ENCODE results near the gene ROPN1L.
"Not testable (repeated sequence)": the region's sequence is repeated elsewhere in the genome, so short reads cannot be mapped to it uniquely, and the experiment has no call there.

The ROPN1L gene

GRCh38 chr5:10441083-10441991 lies at the start of gene ROPN1L:
ROPN1L (plus strand) TSS chr5:10441879; CDS start chr5:10442168, 289 bp downstream.
- Mint-ChIP-seq H3K4me3 (peak within 1 kb of the TSS; percentile 88), H3K4me1 (peaks cover 27% of the 10 kb centered on the region), H3K27me3 (no peaks in the 10 kb centered on the region), H3K36me3 (ENCODE audit: insufficient read depth) (peaks cover 6% of the 10 kb centered on the region), H3K9me3 (peaks cover 5% of the 10 kb centered on the region), H3K27ac (ENCODE audit: low read depth) (no peak within 1 kb of the TSS)
- peak; percentile 50 to 59 for DNase-seq (ENCODE audit: low spot score in 2 of 2)
- peak; percentile 89 for ATAC-seq (replicated peaks; ENCODE audit: extremely low read depth, poor library complexity, severe bottlenecking)

DNA sequence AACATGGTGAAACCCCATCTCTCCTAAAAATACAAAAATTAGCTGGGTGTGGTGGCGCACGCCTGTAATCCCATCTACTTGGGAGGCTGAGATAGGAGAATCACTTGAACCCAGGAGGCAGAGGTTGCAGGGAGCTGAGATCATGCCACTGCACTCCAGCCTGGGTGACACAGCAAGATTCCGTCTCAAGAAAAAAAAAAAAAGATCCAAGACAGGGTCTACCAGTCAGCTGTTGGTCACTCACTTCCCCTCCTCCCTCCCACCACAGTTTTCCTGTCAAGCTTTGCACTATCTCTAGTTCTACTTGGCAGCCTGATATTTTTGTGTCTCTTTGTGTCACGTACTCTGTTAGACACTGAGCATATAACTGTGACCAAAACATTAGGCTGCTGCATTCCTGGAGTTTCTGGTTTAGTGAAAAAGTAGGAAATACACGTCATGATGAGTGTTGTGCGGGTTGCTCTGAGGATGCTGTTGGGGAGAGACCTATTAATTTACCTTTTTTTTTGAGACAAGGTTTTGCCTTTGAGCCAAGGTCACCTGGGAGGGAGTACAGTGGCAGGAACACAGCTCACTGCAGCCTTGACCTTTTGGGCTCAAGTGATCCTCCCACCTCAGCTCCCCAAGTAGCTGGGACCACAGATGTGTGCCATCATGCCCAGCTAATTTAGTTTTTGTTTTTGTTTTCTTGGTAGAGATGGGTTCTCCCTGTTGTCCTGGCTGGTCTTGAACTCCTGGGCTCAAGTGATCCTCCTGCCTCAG lies 48.9 kb upstream of the ROPN1L start:
- H3K4me3 Mint-ChIP-seq; DNase-seq (ENCODE audit: low spot score in 2 of 2); ATAC-seq (replicated peaks; ENCODE audit: extremely low read depth, poor library complexity, severe bottlenecking); H3K9me3 Mint-ChIP-seq; H3K27me3 Mint-ChIP-seq: not testable (repeated sequence)
- Mint-ChIP-seq H3K36me3 (ENCODE audit: insufficient read depth) (peaks cover 71% of the 10 kb centered on the region), H3K27ac (ENCODE audit: low read depth) (peak overlapping the region; percentile 41), H3K4me1 (peaks cover 10% of the 10 kb centered on the region)

GRCh38 chr5:10393491-10393890 lies 48.2 kb upstream of the ROPN1L start:
- ATAC-seq (replicated peaks; ENCODE audit: extremely low read depth, poor library complexity, severe bottlenecking) (no peak), DNase-seq (ENCODE audit: low spot score in 2 of 2) (no peak)
- Mint-ChIP-seq H3K4me3 (no peak overlapping the region), H3K9me3 (no peaks in the 10 kb centered on the region), H3K27me3 (no peaks in the 10 kb centered on the region), H3K4me1 (peaks cover 9% of the 10 kb centered on the region), H3K27ac (ENCODE audit: low read depth) (no peak overlapping the region), H3K36me3 (ENCODE audit: insufficient read depth) (peaks cover 70% of the 10 kb centered on the region)

DNA sequence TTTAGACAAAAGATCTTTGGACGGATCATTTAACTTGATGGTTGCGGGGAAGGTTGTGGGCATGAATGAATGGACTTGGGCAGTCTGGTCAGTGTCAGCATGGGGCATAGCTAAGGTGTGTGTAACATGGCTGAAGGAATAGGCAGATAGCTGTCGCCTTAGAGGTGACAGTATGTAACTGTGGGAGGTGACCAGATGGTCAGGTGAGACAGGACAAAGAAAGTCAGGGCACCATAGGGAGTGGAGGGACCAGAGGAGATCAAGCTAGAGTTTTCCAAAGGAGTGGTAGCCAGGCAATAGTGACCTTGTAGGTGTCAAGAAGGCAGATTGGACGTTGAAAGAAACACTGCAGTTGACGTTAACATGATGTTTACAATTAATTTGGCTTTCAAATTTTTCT lies 45.1 kb upstream of the ROPN1L start:
- no peak overlapping the region for H3K4me3 Mint-ChIP-seq
- peaks cover 10% of the 10 kb centered on the region for H3K4me1 Mint-ChIP-seq
- peak overlapping the region; percentile 2 for H3K27ac Mint-ChIP-seq (ENCODE audit: low read depth)
- H3K27me3 Mint-ChIP-seq = no peaks in the 10 kb centered on the region
- no peak for DNase-seq (ENCODE audit: low spot score in 2 of 2)
- no peak for ATAC-seq (replicated peaks; ENCODE audit: extremely low read depth, poor library complexity, severe bottlenecking)
- peaks cover 62% of the 10 kb centered on the region for H3K36me3 Mint-ChIP-seq (ENCODE audit: insufficient read depth)
- no peaks in the 10 kb centered on the region for H3K9me3 Mint-ChIP-seq

- Mint-ChIP-seq H3K9me3 (no peaks in the 10 kb centered on the region), H3K4me3 (no peak overlapping the region), H3K36me3 (ENCODE audit: insufficient read depth) (peaks cover 59% of the 10 kb centered on the region), H3K4me1 (peaks cover 10% of the 10 kb centered on the region), H3K27me3 (no peaks in the 10 kb centered on the region), H3K27ac (ENCODE audit: low read depth) (peak overlapping the region; percentile 3)
- DNase-seq (ENCODE audit: low spot score in 2 of 2) (no peak), ATAC-seq (replicated peaks; ENCODE audit: extremely low read depth, poor library complexity, severe bottlenecking) (no peak)
These were observed 41.8 kb upstream of the ROPN1L start for GRCh38 chr5:10399839-10400238.

DNA sequence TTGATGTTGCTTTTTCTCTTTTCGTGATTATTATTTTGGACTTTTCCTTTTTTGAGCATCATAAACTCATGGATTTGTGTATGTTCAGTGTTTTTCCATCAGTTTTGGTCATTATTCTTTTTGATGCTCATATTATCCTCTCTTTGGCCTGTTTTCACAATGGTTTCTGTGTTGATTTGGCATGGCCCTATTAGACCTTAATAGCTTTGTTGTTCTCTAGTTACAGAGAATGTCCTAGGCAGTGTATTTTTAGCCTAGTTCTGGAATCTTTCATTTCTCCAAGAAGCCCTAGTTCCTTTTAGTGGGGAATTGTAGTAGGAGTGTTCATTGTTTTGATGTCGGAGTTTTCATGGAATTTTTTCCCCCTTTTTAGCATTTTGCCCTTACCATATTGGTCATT lies 41.3 kb upstream of the ROPN1L start:
- Mint-ChIP-seq H3K9me3 (no peaks in the 10 kb centered on the region), H3K27me3 (no peaks in the 10 kb centered on the region), H3K27ac (ENCODE audit: low read depth) (peak overlapping the region; percentile 3), H3K4me1 (peaks cover 10% of the 10 kb centered on the region), H3K36me3 (ENCODE audit: insufficient read depth) (peaks cover 58% of the 10 kb centered on the region), H3K4me3 (no peak overlapping the region)
- DNase-seq (ENCODE audit: low spot score in 2 of 2) (no peak), ATAC-seq (replicated peaks; ENCODE audit: extremely low read depth, poor library complexity, severe bottlenecking) (no peak)

DNA sequence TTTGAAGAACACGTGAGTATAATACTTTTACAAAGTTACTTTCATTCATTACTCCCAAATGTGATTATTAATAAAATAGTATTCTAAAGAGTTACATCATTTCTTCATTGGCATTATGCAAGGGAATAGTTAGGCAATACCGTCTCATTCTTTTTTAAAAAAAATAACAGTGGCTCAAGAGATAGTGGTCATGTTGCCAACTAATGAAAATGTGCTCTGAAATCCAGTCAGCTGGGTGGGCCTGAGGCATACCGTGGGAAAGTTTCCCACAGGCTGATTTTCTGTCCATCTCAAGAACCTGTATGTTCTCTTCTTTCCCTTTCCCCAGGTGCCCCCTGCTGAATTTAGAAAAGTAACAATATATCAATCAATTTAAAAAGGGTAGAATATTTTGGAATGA lies 40.8 kb upstream of the ROPN1L start:
- no peaks in the 10 kb centered on the region for H3K27me3 Mint-ChIP-seq
- no peak overlapping the region for H3K27ac Mint-ChIP-seq (ENCODE audit: low read depth)
- no peaks in the 10 kb centered on the region for H3K9me3 Mint-ChIP-seq
- peaks cover 56% of the 10 kb centered on the region for H3K36me3 Mint-ChIP-seq (ENCODE audit: insufficient read depth)
- H3K4me1 Mint-ChIP-seq = peaks cover 10% of the 10 kb centered on the region
- no peak overlapping the region for H3K4me3 Mint-ChIP-seq
- ATAC-seq (replicated peaks; ENCODE audit: extremely low read depth, poor library complexity, severe bottlenecking) = no peak
- DNase-seq (ENCODE audit: low spot score in 2 of 2) = no peak

DNA sequence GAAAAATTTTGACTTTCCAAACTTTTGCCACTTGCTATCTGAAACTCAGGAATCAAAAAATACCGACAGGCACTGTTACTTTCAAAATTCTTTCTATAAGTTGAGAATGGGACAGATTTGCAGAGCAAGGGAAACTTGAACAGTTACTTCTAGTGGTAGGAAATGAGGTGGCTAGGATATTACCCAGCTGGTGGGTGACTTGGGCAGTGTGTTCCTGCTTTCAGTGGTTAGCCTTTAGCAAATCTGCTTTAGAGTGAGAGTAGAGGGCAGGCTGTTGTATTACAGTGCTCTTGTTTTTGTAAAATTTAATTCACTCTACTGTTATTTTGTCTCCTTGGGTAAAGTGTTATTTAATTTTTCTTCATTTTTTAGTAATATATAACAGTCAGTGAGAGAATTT lies 40.2 kb upstream of the ROPN1L start:
- Mint-ChIP-seq H3K4me1 (peaks cover 7% of the 10 kb centered on the region), H3K9me3 (no peaks in the 10 kb centered on the region), H3K4me3 (no peak overlapping the region), H3K27me3 (no peaks in the 10 kb centered on the region), H3K36me3 (ENCODE audit: insufficient read depth) (peaks cover 56% of the 10 kb centered on the region), H3K27ac (ENCODE audit: low read depth) (no peak overlapping the region)
- ATAC-seq (replicated peaks; ENCODE audit: extremely low read depth, poor library complexity, severe bottlenecking) = no peak
- DNase-seq (ENCODE audit: low spot score in 2 of 2) = no peak

- DNase-seq (ENCODE audit: low spot score in 2 of 2) = no peak
- Mint-ChIP-seq H3K4me1 (peaks cover 5% of the 10 kb centered on the region), H3K27ac (ENCODE audit: low read depth) (no peak overlapping the region), H3K27me3 (no peaks in the 10 kb centered on the region), H3K36me3 (ENCODE audit: insufficient read depth) (peaks cover 64% of the 10 kb centered on the region), H3K9me3 (no peaks in the 10 kb centered on the region), H3K4me3 (no peak overlapping the region)
- no peak for ATAC-seq (replicated peaks; ENCODE audit: extremely low read depth, poor library complexity, severe bottlenecking)
These were observed 37.9 kb upstream of the ROPN1L start for GRCh38 chr5:10403829-10404228.

GRCh38 chr5:10406651-10407050 lies 35.0 kb upstream of the ROPN1L start:
- DNase-seq (ENCODE audit: low spot score in 2 of 2) (no peak), ATAC-seq (replicated peaks; ENCODE audit: extremely low read depth, poor library complexity, severe bottlenecking) (no peak)
- Mint-ChIP-seq H3K9me3 (no peaks in the 10 kb centered on the region), H3K4me3 (no peak overlapping the region), H3K27ac (ENCODE audit: low read depth) (no peak overlapping the region), H3K4me1 (peaks cover 6% of the 10 kb centered on the region), H3K27me3 (no peaks in the 10 kb centered on the region), H3K36me3 (ENCODE audit: insufficient read depth) (peaks cover 73% of the 10 kb centered on the region)

GRCh38 chr5:10409504-10409903 lies 32.2 kb upstream of the ROPN1L start:
- DNase-seq (ENCODE audit: low spot score in 2 of 2) = no peak
- Mint-ChIP-seq H3K36me3 (ENCODE audit: insufficient read depth) (peaks cover 69% of the 10 kb centered on the region), H3K27ac (ENCODE audit: low read depth) (no peak overlapping the region), H3K4me1 (peaks cover 12% of the 10 kb centered on the region), H3K9me3 (no peaks in the 10 kb centered on the region), H3K4me3 (no peak overlapping the region), H3K27me3 (no peaks in the 10 kb centered on the region)
- no peak for ATAC-seq (replicated peaks; ENCODE audit: extremely low read depth, poor library complexity, severe bottlenecking)

GRCh38 chr5:10410662-10411061 lies 31.0 kb upstream of the ROPN1L start:
- peaks cover 68% of the 10 kb centered on the region for H3K36me3 Mint-ChIP-seq (ENCODE audit: insufficient read depth)
- ATAC-seq (replicated peaks; ENCODE audit: extremely low read depth, poor library complexity, severe bottlenecking) = no peak

GRCh38 chr5:10411336-10411735 lies 30.3 kb upstream of the ROPN1L start:
- peaks cover 12% of the 10 kb centered on the region for H3K4me1 Mint-ChIP-seq
- no peak overlapping the region for H3K27ac Mint-ChIP-seq (ENCODE audit: low read depth)
- no peak for DNase-seq (ENCODE audit: low spot score in 2 of 2)
- ATAC-seq (replicated peaks; ENCODE audit: extremely low read depth, poor library complexity, severe bottlenecking) = no peak
- no peak overlapping the region for H3K4me3 Mint-ChIP-seq
- H3K27me3 Mint-ChIP-seq = no peaks in the 10 kb centered on the region
- H3K36me3 Mint-ChIP-seq (ENCODE audit: insufficient read depth) = peaks cover 67% of the 10 kb centered on the region
- H3K9me3 Mint-ChIP-seq = no peaks in the 10 kb centered on the region

More at GRCh38 chr5:10410662-10411061, 31.0 kb upstream of the ROPN1L start:
- Mint-ChIP-seq H3K4me1 (peaks cover 12% of the 10 kb centered on the region), H3K4me3 (no peak overlapping the region), H3K9me3 (no peaks in the 10 kb centered on the region), H3K27me3 (no peaks in the 10 kb centered on the region), H3K27ac (ENCODE audit: low read depth) (no peak overlapping the region)
- DNase-seq (ENCODE audit: low spot score in 2 of 2) = no peak
